GM19240 (cell line): ENCODE data around the gene WDR45B.
"Not testable (repeated sequence)": the region's sequence is repeated elsewhere in the genome, so short reads cannot be mapped to it uniquely, and the experiment has no call there.

ENCODE experiments used
- DNase-seq: peaks from one replicate; pipeline ENCODE4 v3.0.0; 2011; ENCODE audit warnings: low spot score; ENCODE audit not compliant: insufficient read length

The WDR45B gene

GRCh38 chr17:82585935-82586575 lies 62.2 kb downstream of the WDR45B start:
- not testable (repeated sequence) for DNase-seq

DNA sequence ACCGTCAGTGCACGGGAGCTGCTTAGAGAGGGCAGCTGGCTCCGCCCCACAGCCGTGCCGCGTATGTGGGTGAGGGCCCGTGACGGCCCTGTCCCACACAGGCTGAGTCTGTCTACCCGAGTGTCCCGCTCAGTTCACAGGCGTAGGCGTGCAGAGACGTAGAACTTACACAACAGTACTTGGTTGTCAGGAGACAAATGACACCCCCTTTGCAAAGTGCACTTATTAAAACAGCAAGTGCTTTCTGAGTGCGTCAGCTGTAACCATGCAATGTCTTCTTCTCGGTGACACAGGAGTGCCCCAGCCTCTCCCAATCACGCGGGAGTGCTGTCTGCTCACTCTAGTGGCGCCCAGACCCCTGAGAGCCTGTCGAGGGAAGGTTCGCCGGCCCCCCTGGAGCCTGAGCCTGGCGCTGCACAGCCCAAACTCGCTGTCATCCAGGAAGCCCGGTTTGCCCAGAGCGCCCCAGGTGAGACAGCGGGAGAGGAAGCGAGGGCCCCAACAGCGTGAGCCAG lies 64.5 kb downstream of the WDR45B start:
- DNase-seq, result no peak

GRCh38 chr17:82582709-82583108 lies 65.5 kb downstream of the WDR45B start:
- DNase-seq, result no peak

GRCh38 chr17:82582213-82582612 lies 66.0 kb downstream of the WDR45B start:
- no peak for DNase-seq

DNA sequence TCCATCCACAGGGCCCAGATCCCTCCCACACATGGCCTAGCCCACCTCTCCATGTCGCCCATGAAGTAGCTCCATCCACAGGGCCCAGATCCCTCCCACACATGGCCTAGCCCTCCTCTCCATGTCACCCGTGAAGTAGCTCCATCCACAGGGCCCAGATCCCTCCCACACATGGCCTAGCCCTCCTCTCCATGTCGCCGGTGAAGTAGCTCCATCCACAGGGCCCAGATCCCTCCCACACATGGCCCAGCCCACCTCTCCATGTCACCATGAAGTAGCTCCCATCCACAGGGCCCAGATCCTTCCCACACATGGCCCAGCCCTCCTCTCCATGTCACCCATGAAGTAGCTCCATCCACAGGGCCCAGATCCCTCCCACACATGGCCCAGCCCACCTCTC lies 68.3 kb downstream of the WDR45B start:
- not testable (repeated sequence) for DNase-seq

DNA sequence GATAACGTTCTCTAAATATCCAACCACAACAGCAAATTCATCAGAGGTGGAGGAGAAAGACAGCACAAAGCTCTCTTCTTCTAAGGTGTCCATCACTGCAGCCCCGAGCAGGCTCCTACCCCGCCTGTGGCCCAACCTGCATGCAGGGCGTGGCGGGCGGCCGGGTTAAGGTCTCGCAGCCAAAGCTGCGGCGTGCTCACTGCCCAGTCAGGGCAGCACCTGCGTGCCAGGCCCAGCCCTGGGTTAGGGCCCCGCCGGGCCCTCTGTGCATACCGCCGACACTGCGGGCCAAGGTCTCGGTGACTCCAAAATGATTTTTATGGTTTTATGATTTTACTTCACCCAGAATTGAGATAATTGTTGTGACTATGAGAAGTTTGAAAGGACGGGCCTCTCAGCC lies 70.9 kb downstream of the WDR45B start:
- no peak for DNase-seq

DNA sequence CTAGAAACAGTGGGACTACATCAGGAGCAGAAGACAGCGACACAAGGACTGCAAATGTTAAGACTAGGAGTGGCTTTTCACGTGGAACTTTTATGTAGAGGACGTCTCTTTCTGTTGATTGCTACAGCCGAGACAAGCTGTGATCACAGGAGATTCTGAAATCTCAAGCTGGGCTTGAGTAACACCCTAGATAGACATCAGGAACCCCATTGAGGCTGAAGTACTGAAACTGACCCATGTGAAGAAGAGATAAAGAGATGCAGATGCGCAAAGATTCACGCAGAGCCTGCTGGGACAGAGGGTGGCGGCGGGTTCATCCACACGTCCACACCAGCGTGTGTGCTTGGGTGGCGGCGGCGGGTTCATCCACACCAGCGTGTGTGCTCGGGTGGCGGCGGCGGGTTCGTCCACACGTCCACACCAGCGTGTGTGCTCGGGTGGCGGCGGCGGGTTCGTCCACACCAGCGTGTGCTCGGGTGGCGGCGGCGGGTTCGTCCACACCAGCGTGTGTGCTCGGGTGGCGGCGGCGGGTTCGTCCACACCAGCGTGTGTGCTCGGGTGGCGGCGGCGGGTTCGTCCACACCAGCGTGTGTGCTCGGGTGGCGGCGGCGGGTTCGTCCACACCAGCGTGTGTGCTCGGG lies 72.5 kb downstream of the WDR45B start:
- DNase-seq, result not testable (repeated sequence)

GRCh38 chr17:82574041-82574440 lies 74.2 kb downstream of the WDR45B start:
- no peak for DNase-seq

DNA sequence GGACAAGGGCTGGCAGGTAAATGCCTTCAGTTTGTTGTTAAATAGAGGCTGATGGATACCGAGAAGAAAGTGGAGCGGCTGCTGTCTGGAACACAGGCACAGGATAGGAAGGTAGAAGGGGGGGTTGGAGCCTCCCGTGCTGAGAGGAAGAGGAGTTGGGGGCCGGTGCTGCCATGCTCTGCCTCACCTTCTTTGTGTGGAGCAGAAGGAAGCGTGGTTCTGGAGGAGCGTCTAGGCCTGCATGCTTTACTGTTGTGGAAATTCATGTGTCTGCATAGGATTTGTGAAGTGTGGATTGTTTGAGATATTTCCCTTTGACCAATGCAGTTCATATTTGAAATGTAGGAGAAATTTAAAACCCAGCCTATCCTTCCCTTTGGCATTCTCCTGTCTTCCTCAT lies 76.4 kb downstream of the WDR45B start:
- no peak for DNase-seq

GRCh38 chr17:82570277-82570676 lies 78.0 kb downstream of the WDR45B start:
- DNase-seq, result no peak

DNA sequence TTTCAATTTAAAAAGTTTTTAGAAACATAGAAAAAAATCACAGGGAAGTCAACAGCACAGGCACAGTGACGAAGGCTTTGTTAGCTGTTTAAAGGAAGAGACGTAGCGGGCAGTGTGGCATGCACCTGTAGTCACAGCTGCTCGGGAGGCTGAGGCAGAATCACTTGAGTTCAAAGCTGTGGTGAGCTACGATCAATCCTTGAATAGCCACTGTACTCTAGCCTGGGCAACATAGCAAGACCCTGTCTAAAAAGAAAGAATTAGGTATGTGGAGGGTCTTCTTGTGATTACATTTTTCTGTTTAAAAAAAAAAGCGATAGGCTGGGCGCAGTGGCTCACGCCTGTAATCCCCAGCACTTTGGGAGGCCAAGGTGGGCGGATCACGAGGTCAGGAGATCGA lies 78.6 kb downstream of the WDR45B start:
- DNase-seq, result no peak

- DNase-seq, result no peak
Measured at GRCh38 chr17:82568997-82569393, 79.2 kb downstream of the WDR45B start.

DNA sequence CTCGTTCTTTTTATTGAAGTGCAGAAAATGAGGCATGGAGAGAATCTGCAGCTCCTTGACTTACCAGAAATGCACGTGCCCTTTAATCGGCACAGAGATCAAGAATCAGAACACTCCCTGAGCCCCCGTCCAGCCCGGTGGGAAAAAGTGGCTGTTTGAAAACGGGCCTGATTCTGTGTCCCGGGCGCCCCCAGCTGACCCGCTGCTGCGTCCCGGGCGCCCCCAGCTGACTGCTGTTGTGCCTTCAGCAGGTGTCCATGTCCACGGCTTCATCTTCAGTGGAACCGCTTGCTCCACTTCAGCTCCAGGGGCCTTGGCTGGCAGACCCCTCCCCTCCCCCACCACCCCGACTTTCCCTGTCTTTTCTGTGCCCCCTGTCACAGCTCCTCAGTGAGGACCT lies 81.0 kb downstream of the WDR45B start:
- DNase-seq, result no peak

GRCh38 chr17:82566129-82566960 lies 81.9 kb downstream of the WDR45B start:
- DNase-seq, result no peak

GRCh38 chr17:82565551-82565950 lies 82.7 kb downstream of the WDR45B start:
- DNase-seq, result no peak
